ENCODE measurements around the gene HES6. TPM values are rescaled to one million over a fixed set of nuclear protein-coding genes. Genes with fewer than 3 reads are reported as not detected.

HES6 gene
- total and polyA plus RNA-seq, 2 of the 8 experiments (the other 6 are each of a cell fraction or from before 2014, with no cell fraction given): 32.6 to 36.3 TPM

GRCh38 chr2:238279324-238279682 is 39.5 kb upstream of the HES6 start (continued):
- TF ChIP-seq TBP (IDR thresholded peaks at IDR 0.05; ENCODE audit: low read depth, low read length): no peak
- no peak for TF ChIP-seq TEAD4 (IDR thresholded peaks at IDR 0.05; ENCODE audit: low read depth, low read length)
- no peak for TF ChIP-seq POU5F1 (IDR thresholded peaks at IDR 0.05; ENCODE audit: low read depth, low read length)
- no peak for TF ChIP-seq PHF8 (conservative IDR thresholded peaks at IDR 0.05; ENCODE audit: low read depth, low read length)
- no peak for TF ChIP-seq TAF1 (IDR thresholded peaks at IDR 0.05; ENCODE audit: low read depth, low read length)
- no peak for TF ChIP-seq FOSL1 (IDR thresholded peaks at IDR 0.05; ENCODE audit: insufficient read depth, low read depth, low read length)
- no peak for TF ChIP-seq RAD21 (IDR thresholded peaks at IDR 0.05 in 1 of 2, conservative IDR thresholded peaks at IDR 0.05 in 1 of 2; ENCODE audit: low read depth in 2 of 2, low read length in 2 of 2)
- no peak for TF ChIP-seq POLR2A (IDR thresholded peaks at IDR 0.05; ENCODE audit: control extremely low read depth in 1 of 2, low read depth in 2 of 2, low read length in 2 of 2)
